ENCODE results near the gene CACNA2D1. TPM values are rescaled to one million over a fixed set of nuclear protein-coding genes. Genes with fewer than 3 reads are reported as not detected.

Gene CACNA2D1
- total and polyA plus RNA-seq, 9 of the 15 experiments (the other 6 are each of a cell fraction or from before 2014, with no cell fraction given), result 0.49 TPM; not detected in 8

GRCh38 chr7:82382276-82382675 lies 61.3 kb downstream of the CACNA2D1 start:
- no peak for ATAC-seq
- Histone ChIP-seq H3K79me2 (ENCODE audit: control insufficient read depth, insufficient read depth, low read length) (no peaks in the 10 kb centered on the region), H3K27ac (ENCODE audit: extremely low read depth, low read depth, low read length) (no peak overlapping the region), H3K9me1 (ENCODE audit: control insufficient read depth, insufficient read depth, low read length) (no peaks in the 10 kb centered on the region), H3K36me3 (ENCODE audit: control insufficient read depth, insufficient read depth, low read length) (no peaks in the 10 kb centered on the region), H3K4me1 (replicated peaks in 1 of 2; ENCODE audit: control insufficient read depth in 2 of 2, insufficient read depth in 2 of 2, low read length in 2 of 2) (no peaks in the 10 kb centered on the region), H4K20me1 (replicated peaks; ENCODE audit: control insufficient read depth, insufficient read depth, low read length) (no peaks in the 10 kb centered on the region), H3K9ac (ENCODE audit: insufficient read depth in 1 of 2, low read depth in 2 of 2, low read length in 2 of 2) (no peak overlapping the region), H2AFZ (ENCODE audit: low read depth, low read length) (no peak overlapping the region), H3K4me3 (no peak overlapping the region), H3K9me3 (replicated peaks; ENCODE audit: control insufficient read depth, insufficient read depth, low read depth, low read length) (no peaks in the 10 kb centered on the region), H3K27me3 (ENCODE audit: control insufficient read depth in 2 of 2, insufficient read depth in 2 of 2, low read length in 2 of 2) (no peaks in the 10 kb centered on the region), H3K4me2 (ENCODE audit: insufficient read depth, low read length) (no peak overlapping the region)
- TF ChIP-seq RBM17 (IDR thresholded peaks at IDR 0.05; ENCODE audit: borderline replicate concordance, low read depth, low read length) (no peak), DACH1 (IDR thresholded peaks at IDR 0.05; ENCODE audit: partially characterized antibody) (no peak), MCM2 (IDR thresholded peaks at IDR 0.05; ENCODE audit: low read depth) (no peak), VEZF1 (CRISPR knock-in tag; IDR thresholded peaks at IDR 0.05) (no peak), CXXC5 (CRISPR knock-in tag; IDR thresholded peaks at IDR 0.05) (no peak), ADNP (tag; IDR thresholded peaks at IDR 0.05) (no peak), FOXO4 (CRISPR knock-in tag; IDR thresholded peaks at IDR 0.05) (no peak), BRD9 (IDR thresholded peaks at IDR 0.05; ENCODE audit: low read depth, partially characterized antibody) (no peak), SIN3A (IDR thresholded peaks at IDR 0.05; ENCODE audit: borderline replicate concordance in 2 of 2, control insufficient read depth in 1 of 2, low read depth in 2 of 2, low read length in 2 of 2) (no peak), NCOA1 (IDR thresholded peaks at IDR 0.05; ENCODE audit: low read depth) (no peak), ZKSCAN1 (IDR thresholded peaks at IDR 0.05; ENCODE audit: low read depth, low read length) (no peak)
- ChIA-PET CTCF (ENCODE audit: low intra/inter-chr PET ratio) (no interaction called here), POLR2A (no interaction called here)
- intact Hi-C loops (cut with micrococcal nuclease) (no loop called here), in situ Hi-C loops (cut with MboI) (no loop called here)
- BruUV-seq (replicated peaks), result no TSS peak
- 0% methylated on average over 2 of the region's 2 CpGs for WGBS (ENCODE audit: insufficient coverage, low coverage, missing lambda C conversion rate)
- no peak for DNase-seq (ENCODE audit: extremely low read depth in 1 of 4, low spot score in 3 of 4)
- FAIRE-seq, result no peak

Data from K562 (cell line).